Panc1 (cell line): ENCODE measurements around the gene MAF. TPM values are rescaled to one million over a fixed set of nuclear protein-coding genes. Genes with fewer than 3 reads are reported as not detected.

Experiments used
- ATAC-seq: fragments of 200-7000 bp; cut with Tn5 transposase; 2 replicates; pipeline ENCODE4 v1.9.1; 2020; ENCODE audit warnings: mild to moderate bottlenecking, moderate library complexity
- BruUV-seq: library from RNA; stranded (reverse); fragments of 400-500 nt; replicated peaks from 2 replicates; lab custom pipeline; 2021; lab: Mats Ljungman, UMichigan
- CTCF ChIA-PET: fragments of 300-600 bp; sonication (Branson Sonifier 250); formaldehyde crosslinking; loops from one replicate; lab custom pipeline; 2022; ENCODE audit warnings: antibody characterized with exemption; lab: Charles Lee
- POLR2A ChIA-PET: fragments of 300-600 bp; sonication (Branson Sonifier 250); formaldehyde crosslinking; loops from one replicate; lab custom pipeline; 2022; ENCODE audit warnings: antibody characterized with exemption; lab: Charles Lee
- DNase-seq: peaks from one replicate; pipeline ENCODE4 v3.0.0-alpha.2; 2010; ENCODE audit warnings: low read depth, low spot score
- H3K27ac ChIP-seq: 2 replicates; pipeline ENCODE4 v1.5.1; 2011; ENCODE audit warnings: mild to moderate bottlenecking, low read length, inconsistent platforms
- H3K27me3 ChIP-seq: fragments of 200-500 bp; sonication (Bioruptor generic); 2 replicates; pipeline ENCODE4 v1.6.0; 2014; ENCODE audit warnings: low read length, inconsistent platforms; ENCODE audit not compliant: control insufficient read depth, insufficient read depth
- H3K36me3 ChIP-seq: fragments of 200-500 bp; sonication (Bioruptor generic); 2 replicates; pipeline ENCODE4 v1.5.1; 2014; ENCODE audit warnings: inconsistent platforms, mild to moderate bottlenecking, low read length, moderate library complexity; ENCODE audit not compliant: control insufficient read depth, insufficient read depth
- H3K4me1 ChIP-seq: 2 replicates; pipeline ENCODE4 v1.5.1; 2011; ENCODE audit warnings: inconsistent platforms, mild to moderate bottlenecking, low read length, moderate library complexity; ENCODE audit not compliant: control insufficient read depth, insufficient read depth
- H3K4me3 ChIP-seq, 2 experiments: 2 replicates each; pipeline ENCODE4 v1.5.1; 2011 to 2012; ENCODE audit warnings: low read depth in 2 of 2, low read length in 2 of 2, mild to moderate bottlenecking in 2 of 2, inconsistent platforms in 1 of 2, moderate library complexity in 1 of 2
- H3K9me3 ChIP-seq: fragments of 200-500 bp; sonication (Bioruptor generic); 2 replicates; pipeline ENCODE4 v1.5.1; 2014; ENCODE audit warnings: low read depth, mild to moderate bottlenecking, inconsistent platforms, low read length, moderate library complexity; ENCODE audit not compliant: control insufficient read depth, insufficient read depth
- POLR2AphosphoS5 ChIP-seq: IDR thresholded peaks from 2 replicates; pipeline ENCODE4 v1.6.1; 2012; ENCODE audit warnings: mild to moderate bottlenecking, low read depth, low read length, moderate library complexity
- REST ChIP-seq, 2 experiments: IDR thresholded peaks; 2 replicates each; pipeline ENCODE4 v1.6.1; 2011 to 2012; ENCODE audit warnings: low read depth in 2 of 2, control low read depth in 1 of 2, low read length in 1 of 2, mild to moderate bottlenecking in 1 of 2, moderate library complexity in 1 of 2; ENCODE audit not compliant: insufficient read depth in 1 of 2
- SIN3A ChIP-seq: IDR thresholded peaks from 2 replicates; pipeline ENCODE4 v1.6.1; 2012; ENCODE audit warnings: low read depth, mild to moderate bottlenecking, low read length, moderate library complexity, borderline replicate concordance; ENCODE audit not compliant: insufficient read depth
- TCF7L2 ChIP-seq: IDR thresholded peaks from 2 replicates; pipeline ENCODE4 v1.6.1; 2011; ENCODE audit warnings: mild to moderate bottlenecking, low read depth, low read length, inconsistent platforms
- in situ Hi-C: cut with HindIII; loops from 2 replicates; pipeline ENCODE4 v1.10.0; 2016; ENCODE audit warnings: low sequenced_read_pairs, low pct_unique_long_range_greater_than_20kb
- intact Hi-C: fragments of 100-400 bp; cut with micrococcal nuclease; formaldehyde crosslinking; loops from one replicate; pipeline ENCODE4 v1.10.0; 2022; ENCODE audit not compliant: unreplicated experiment
- total RNA-seq: library from RNA; stranded (reverse); gene quantifications from one replicate; pipeline ENCODE4 v1.2.1, GENCODE V29; 2021; ENCODE audit not compliant: unreplicated experiment
- TF ChIP-seq, protein P1 (sequence below): fragments of 450-650 bp; IDR thresholded peaks from 2 replicates; pipeline ENCODE4 v1.5.1; 2017; ENCODE audit warnings: mild to moderate bottlenecking

The MAF gene
- total RNA-seq, 1 experiment from 2014 or later, result 0.46 TPM

GRCh38 chr16:79587296-79587695 lies 13.2 kb downstream of the MAF start:
- DNase-seq, result no peak
- CTCF ChIA-PET, result no interaction called here
- no peaks in the 10 kb centered on the region; the same call in 1 of the 2 replicates for H3K27me3 ChIP-seq
- in situ Hi-C loops (no loop called here), intact Hi-C loops (no loop called here)
- POLR2A ChIA-PET, result no interaction called here
- no peaks in the 10 kb centered on the region for H3K9me3 ChIP-seq
- no peak for ATAC-seq
- H3K4me3 ChIP-seq, result no peak overlapping the region
- no peak for TF ChIP-seq SIN3A
- no peak for TF ChIP-seq TCF7L2
- TF ChIP-seq REST (IDR thresholded peaks at IDR 0.05; ENCODE audit: insufficient read depth in 1 of 2, low read depth in 2 of 2, low read length in 1 of 2), result no peak
- TF ChIP-seq, protein P1, sequence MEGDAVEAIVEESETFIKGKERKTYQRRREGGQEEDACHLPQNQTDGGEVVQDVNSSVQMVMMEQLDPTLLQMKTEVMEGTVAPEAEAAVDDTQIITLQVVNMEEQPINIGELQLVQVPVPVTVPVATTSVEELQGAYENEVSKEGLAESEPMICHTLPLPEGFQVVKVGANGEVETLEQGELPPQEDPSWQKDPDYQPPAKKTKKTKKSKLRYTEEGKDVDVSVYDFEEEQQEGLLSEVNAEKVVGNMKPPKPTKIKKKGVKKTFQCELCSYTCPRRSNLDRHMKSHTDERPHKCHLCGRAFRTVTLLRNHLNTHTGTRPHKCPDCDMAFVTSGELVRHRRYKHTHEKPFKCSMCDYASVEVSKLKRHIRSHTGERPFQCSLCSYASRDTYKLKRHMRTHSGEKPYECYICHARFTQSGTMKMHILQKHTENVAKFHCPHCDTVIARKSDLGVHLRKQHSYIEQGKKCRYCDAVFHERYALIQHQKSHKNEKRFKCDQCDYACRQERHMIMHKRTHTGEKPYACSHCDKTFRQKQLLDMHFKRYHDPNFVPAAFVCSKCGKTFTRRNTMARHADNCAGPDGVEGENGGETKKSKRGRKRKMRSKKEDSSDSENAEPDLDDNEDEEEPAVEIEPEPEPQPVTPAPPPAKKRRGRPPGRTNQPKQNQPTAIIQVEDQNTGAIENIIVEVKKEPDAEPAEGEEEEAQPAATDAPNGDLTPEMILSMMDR, result no peak
- TF ChIP-seq POLR2AphosphoS5, result no peak
- H3K36me3 ChIP-seq, result no peaks in the 10 kb centered on the region
- BruUV-seq, result no TSS peak
- no peak overlapping the region for H3K27ac ChIP-seq
- no peaks in the 10 kb centered on the region for H3K4me1 ChIP-seq

DNA sequence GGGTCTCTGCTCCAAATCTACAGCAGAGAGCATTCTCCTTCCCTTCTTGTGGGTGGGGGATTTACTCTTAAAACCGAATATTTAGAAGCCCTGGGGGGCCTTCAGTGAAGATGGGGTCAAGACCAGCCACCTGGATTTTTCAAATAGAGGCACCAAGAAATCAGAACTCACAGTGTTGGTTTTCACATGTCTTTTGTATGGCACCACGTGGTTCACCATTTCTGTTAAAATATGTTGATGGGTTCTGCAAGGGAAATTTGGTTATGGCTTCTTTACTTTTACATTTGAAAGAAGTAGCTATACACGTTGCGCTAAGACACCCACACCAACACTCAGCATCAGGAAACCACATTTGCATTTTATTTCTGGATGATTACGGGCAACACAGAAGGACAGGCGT lies 17.7 kb downstream of the MAF start:
- Histone ChIP-seq H3K36me3 (no peaks in the 10 kb centered on the region; the same call in 1 of the 2 replicates), H3K27ac (no peak overlapping the region), H3K27me3 (peaks cover 5% of the 10 kb centered on the region), H3K4me3 (no peak overlapping the region), H3K4me1 (no peaks in the 10 kb centered on the region), H3K9me3 (no peaks in the 10 kb centered on the region)
- in situ Hi-C loops, result no loop called here
- DNase-seq (no peak), ATAC-seq (no peak)
- intact Hi-C loops, result no loop called here
- CTCF ChIA-PET, result no interaction called here
- BruUV-seq, result no TSS peak
- POLR2A ChIA-PET, result no interaction called here
- TF ChIP-seq, protein P1, result no peak
- TF ChIP-seq TCF7L2 (no peak), SIN3A (no peak)
